IMR-90 (cell line): ENCODE data around the gene PDILT. TPM values are rescaled to one million over a fixed set of nuclear protein-coding genes. Genes with fewer than 3 reads are reported as not detected.

ENCODE experiments used
- ATAC-seq: fragments of 200-7000 bp; cut with Tn5 transposase; 2 replicates; pipeline ENCODE4 v1.9.1; 2020; ENCODE audit warnings: low read depth, mild to moderate bottlenecking, moderate library complexity
- BruUV-seq: library from RNA; stranded (reverse); fragments of 400-500 nt; replicated peaks from 2 replicates; lab custom pipeline; 2021; lab: Mats Ljungman, UMichigan
- CTCF ChIA-PET: fragments of 300-600 bp; formaldehyde crosslinking; extraction: SDS; loops from one replicate; lab custom pipeline; 2021; ENCODE audit warnings: antibody characterized with exemption; lab: Yijun Ruan, JAX
- POLR2A ChIA-PET: fragments of 300-600 bp; sonication (Branson Sonifier 250); formaldehyde crosslinking; loops from one replicate; lab custom pipeline; 2022; ENCODE audit warnings: antibody characterized with exemption; ENCODE audit not compliant: unreplicated experiment; lab: Charles Lee
- DNase-seq: peaks from one replicate; pipeline ENCODE4 v3.0.0; 2013
- H2AFZ ChIP-seq: replicated peaks from 2 replicates; pipeline ENCODE3; 2013; ENCODE audit warnings: low read length, mild to moderate bottlenecking; ENCODE audit not compliant: poor library complexity
- H2AK5ac ChIP-seq: 2 replicates; pipeline ENCODE4 v1.6.1; 2013; ENCODE audit warnings: low read depth, low read length, inconsistent platforms
- H2AK9ac ChIP-seq: replicated peaks from 2 replicates; pipeline ENCODE3; 2013; ENCODE audit warnings: mild to moderate bottlenecking, low read depth, low read length, moderate library complexity; ENCODE audit not compliant: poor library complexity
- H2BK120ac ChIP-seq: 2 replicates; pipeline ENCODE4 v1.6.1; 2013; ENCODE audit warnings: low read depth, low read length, inconsistent platforms
- H2BK15ac ChIP-seq: 3 replicates; pipeline ENCODE4 v1.6.1; 2013; ENCODE audit warnings: low read depth, low read length, inconsistent platforms
- H2BK20ac ChIP-seq: 2 replicates; pipeline ENCODE4 v1.6.1; 2013; ENCODE audit warnings: low read depth, mild to moderate bottlenecking, inconsistent platforms, low read length, moderate library complexity
- H2BK5ac ChIP-seq: 2 replicates; pipeline ENCODE4 v1.6.1; 2013; ENCODE audit warnings: mild to moderate bottlenecking, low read depth, low read length, inconsistent platforms; ENCODE audit not compliant: poor library complexity, severe bottlenecking
- H3K14ac ChIP-seq: replicated peaks from 2 replicates; pipeline ENCODE4 v1.6.1; 2013; ENCODE audit warnings: low read depth, low read length, inconsistent platforms
- H3K18ac ChIP-seq: 2 replicates; pipeline ENCODE4 v1.6.1; 2013; ENCODE audit warnings: low read depth, low read length, control low read depth
- H3K23ac ChIP-seq: 2 replicates; pipeline ENCODE4 v1.6.1; 2013; ENCODE audit warnings: low read depth, low read length, inconsistent platforms
- H3K27ac ChIP-seq: 2 replicates; pipeline ENCODE4 v1.5.1; 2013; ENCODE audit warnings: mild to moderate bottlenecking, control low read depth, low read length; ENCODE audit not compliant: insufficient read depth
- H3K27me3 ChIP-seq: 2 replicates; pipeline ENCODE4 v1.6.1; 2013; ENCODE audit warnings: low read length; ENCODE audit not compliant: control insufficient read depth, insufficient read depth
- H3K36me3 ChIP-seq: 2 replicates; pipeline ENCODE4 v1.6.1; 2013; ENCODE audit warnings: low read length, mixed read lengths; ENCODE audit not compliant: control insufficient read depth, insufficient read depth
- H3K4ac ChIP-seq: 2 replicates; pipeline ENCODE4 v1.6.1; 2013; ENCODE audit warnings: low read depth, low read length, inconsistent platforms
- H3K4me1 ChIP-seq: 2 replicates; pipeline ENCODE4 v1.6.1; 2013; ENCODE audit warnings: low read length, mixed read lengths; ENCODE audit not compliant: control insufficient read depth, insufficient read depth
- H3K4me2 ChIP-seq: 2 replicates; pipeline ENCODE4 v1.6.1; 2013; ENCODE audit warnings: low read depth, mild to moderate bottlenecking, control low read depth, low read length, moderate library complexity
- H3K4me3 ChIP-seq: 2 replicates; pipeline ENCODE4 v1.5.1; 2013; ENCODE audit warnings: low read depth, mild to moderate bottlenecking, control low read depth, low read length, moderate library complexity; ENCODE audit not compliant: insufficient read depth
- H3K56ac ChIP-seq: 2 replicates; pipeline ENCODE4 v1.6.1; 2013; ENCODE audit warnings: low read length, inconsistent platforms; ENCODE audit not compliant: insufficient read depth; ENCODE audit errors: extremely low read depth
- H3K79me1 ChIP-seq, 2 experiments: 2 replicates each; pipeline ENCODE4 v1.6.1; 2013; ENCODE audit warnings: low read length in 2 of 2, inconsistent platforms in 1 of 2, low read depth in 1 of 2
- H3K9ac ChIP-seq: 2 replicates; pipeline ENCODE4 v1.6.1; 2013; ENCODE audit warnings: low read depth, low read length, control low read depth
- H3K9me1 ChIP-seq: 2 replicates; pipeline ENCODE4 v1.6.1; 2013; ENCODE audit warnings: low read length, inconsistent platforms; ENCODE audit not compliant: insufficient read depth
- H3K9me3 ChIP-seq: 2 replicates; pipeline ENCODE4 v1.6.1; 2013; ENCODE audit warnings: low read length; ENCODE audit not compliant: control insufficient read depth, insufficient read depth
- H4K20me1 ChIP-seq: 2 replicates; pipeline ENCODE4 v1.6.1; 2013; ENCODE audit warnings: low read length, inconsistent platforms; ENCODE audit not compliant: insufficient read depth
- H4K5ac ChIP-seq: 2 replicates; pipeline ENCODE4 v1.6.1; 2013; ENCODE audit warnings: mild to moderate bottlenecking, low read depth, low read length, control low read depth
- H4K8ac ChIP-seq, 2 experiments: 2 replicates each; pipeline ENCODE4 v1.6.1; 2013; ENCODE audit warnings: low read depth in 2 of 2, low read length in 2 of 2, control low read depth in 1 of 2, inconsistent platforms in 1 of 2
- H4K91ac ChIP-seq: 2 replicates; pipeline ENCODE4 v1.6.1; 2013; ENCODE audit warnings: low read depth, low read length, inconsistent platforms; ENCODE audit not compliant: insufficient read depth
- CEBPB ChIP-seq: IDR thresholded peaks from 2 replicates; pipeline ENCODE4 v1.6.1; 2012; ENCODE audit warnings: low read depth, low read length, improper control_type of control experiment
- WGBS, 2 experiments: methylation state at CpG; one replicate each; pipeline versions ENCODE4 v1.1.5 to v1.1.7; 2013; ENCODE audit warnings: missing lambda C conversion rate in 2 of 2; ENCODE audit not compliant: insufficient read length in 1 of 2; ENCODE audit errors: extremely low coverage in 2 of 2; 5-methylcytosine and 5-hydroxymethylcytosine counted together
- dilution Hi-C: fragments of 300-500 bp; cut with HindIII; formaldehyde crosslinking; loops from one replicate; pipeline ENCODE4 v1.14.3; 2018; ENCODE audit warnings: low sequenced_read_pairs; ENCODE audit not compliant: unreplicated experiment
- in situ Hi-C: fragments of 300-500 bp; cut with MboI; formaldehyde crosslinking; loops from 3 replicates; pipeline ENCODE4 v1.14.3; 2019; ENCODE audit warnings: low sequenced_read_pairs, inconsistent platforms, mixed read lengths
- intact Hi-C: fragments of 100-400 bp; cut with micrococcal nuclease; formaldehyde crosslinking; loops from 2 replicates; pipeline ENCODE4 v1.10.0; 2022
- polyA plus RNA-seq, 3 experiments: library from polyadenylated mRNA; depleted of rRNA; stranded (reverse); fragments of >200 nt; gene quantifications; 2 replicates each; pipeline ENCODE4 v1.2.3, GENCODE V29; 2012; ENCODE audit warnings: low replicate concordance in 1 of 3
- total RNA-seq: library from RNA; depleted of rRNA; stranded (reverse); fragments of >200 nt; gene quantifications from 2 replicates; pipeline ENCODE4 v1.2.3, GENCODE V29; 2012

The PDILT gene
- total and polyA plus RNA-seq, 2 of the 4 experiments (the other 2 are of a cell fraction), result not detected

- Histone ChIP-seq H3K27ac (no peak overlapping the region), H2BK20ac (no peak overlapping the region), H3K4me3 (no peak overlapping the region), H3K79me1 (no peaks in the 10 kb centered on the region), H2AK5ac (no peak overlapping the region), H4K91ac (no peak overlapping the region), H3K18ac (no peak overlapping the region), H3K4me2 (no peak overlapping the region), H3K23ac (no peak overlapping the region), H3K9ac (no peak overlapping the region), H2BK120ac (no peak overlapping the region), H3K9me1 (no peaks in the 10 kb centered on the region), H4K5ac (no peak overlapping the region), H2AFZ (no peak overlapping the region), H3K4ac (no peak overlapping the region), H4K8ac (no peak overlapping the region), H2BK15ac (no peak overlapping the region), H3K9me3 (peaks cover 7% of the 10 kb centered on the region; the same call in 1 of the 2 replicates), H3K36me3 (no peaks in the 10 kb centered on the region), H3K56ac (no peak overlapping the region), H3K14ac (no peak overlapping the region), H4K20me1 (no peaks in the 10 kb centered on the region), H3K27me3 (no peaks in the 10 kb centered on the region), H3K4me1 (no peaks in the 10 kb centered on the region), H2AK9ac (no peak overlapping the region), H2BK5ac (no peak overlapping the region)
- no peak for TF ChIP-seq CEBPB
- ChIA-PET CTCF (no interaction called here), POLR2A (no interaction called here)
- dilution Hi-C loops, result no loop called here
- no CpG with 5 or more reads among the region's 2 CpGs for WGBS, 2 experiments
- in situ Hi-C loops, result no loop called here
- intact Hi-C loops, result no loop called here
- DNase-seq, result no peak
- no TSS peak for BruUV-seq
- no peak for ATAC-seq
These were observed 44.5 kb downstream of the PDILT start for GRCh38 chr16:20359997-20360396.
